ENCODE measurements around the gene MRPL12.

MRPL12 gene

DNA sequence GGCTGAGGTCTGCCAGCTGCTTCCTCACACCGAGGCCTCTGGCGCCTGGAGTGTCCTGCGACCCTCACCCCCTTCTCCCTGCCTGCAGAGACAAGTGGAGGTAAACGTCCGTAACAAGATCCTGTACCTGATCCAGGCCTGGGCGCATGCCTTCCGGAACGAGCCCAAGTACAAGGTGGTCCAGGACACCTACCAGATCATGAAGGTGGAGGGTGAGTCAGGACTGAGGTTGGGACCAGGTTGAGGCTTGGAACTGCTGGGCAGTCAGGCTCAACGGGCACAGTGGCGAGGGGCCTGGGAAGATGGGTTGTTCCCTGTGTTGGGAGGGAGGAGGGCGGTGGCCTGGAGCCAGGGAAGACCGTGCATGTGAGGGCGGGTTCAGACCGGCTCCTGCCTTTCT is 14.6 kb upstream of the MRPL12 start:
- TF ChIP-seq, protein P1, sequence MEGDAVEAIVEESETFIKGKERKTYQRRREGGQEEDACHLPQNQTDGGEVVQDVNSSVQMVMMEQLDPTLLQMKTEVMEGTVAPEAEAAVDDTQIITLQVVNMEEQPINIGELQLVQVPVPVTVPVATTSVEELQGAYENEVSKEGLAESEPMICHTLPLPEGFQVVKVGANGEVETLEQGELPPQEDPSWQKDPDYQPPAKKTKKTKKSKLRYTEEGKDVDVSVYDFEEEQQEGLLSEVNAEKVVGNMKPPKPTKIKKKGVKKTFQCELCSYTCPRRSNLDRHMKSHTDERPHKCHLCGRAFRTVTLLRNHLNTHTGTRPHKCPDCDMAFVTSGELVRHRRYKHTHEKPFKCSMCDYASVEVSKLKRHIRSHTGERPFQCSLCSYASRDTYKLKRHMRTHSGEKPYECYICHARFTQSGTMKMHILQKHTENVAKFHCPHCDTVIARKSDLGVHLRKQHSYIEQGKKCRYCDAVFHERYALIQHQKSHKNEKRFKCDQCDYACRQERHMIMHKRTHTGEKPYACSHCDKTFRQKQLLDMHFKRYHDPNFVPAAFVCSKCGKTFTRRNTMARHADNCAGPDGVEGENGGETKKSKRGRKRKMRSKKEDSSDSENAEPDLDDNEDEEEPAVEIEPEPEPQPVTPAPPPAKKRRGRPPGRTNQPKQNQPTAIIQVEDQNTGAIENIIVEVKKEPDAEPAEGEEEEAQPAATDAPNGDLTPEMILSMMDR (IDR thresholded peaks at IDR 0.05; ENCODE audit: insufficient read depth, low read length, missing control alignments), result no peak
- H3K4me3 ChIP-seq (ENCODE audit: low read depth, low read length), result no peak overlapping the region
- ChIA-PET POLR2A (no interaction called here), CTCF (no interaction called here)
- no peak for DNase-seq (ENCODE audit: low read depth, low spot score)

DNA sequence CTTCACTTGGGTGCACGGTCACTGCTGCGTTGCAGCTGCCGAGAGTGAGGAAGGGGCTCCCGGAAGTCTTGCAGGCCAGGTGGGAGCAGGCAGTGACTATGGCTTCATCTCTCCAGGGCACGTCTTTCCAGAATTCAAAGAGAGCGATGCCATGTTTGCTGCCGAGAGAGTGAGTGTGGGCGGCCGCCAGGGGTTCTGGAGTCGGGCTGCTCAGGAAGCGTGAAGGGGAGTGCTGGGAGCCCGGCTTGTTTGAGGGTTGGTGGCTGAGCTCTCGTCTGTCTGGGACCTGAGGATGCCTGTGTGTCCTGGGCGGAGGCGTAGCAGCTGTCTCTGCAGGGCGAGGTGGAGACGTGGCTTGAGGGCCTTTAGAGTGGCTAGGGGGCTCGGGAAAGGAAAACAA is 13.1 kb upstream of the MRPL12 start:
- POLR2A ChIA-PET, result no interaction called here
- CTCF ChIA-PET, result interaction anchor here (1.1 kb wide), 1 partner anchor 15 kb away, joined by 4 read pairs; no protein-coding TSS in a partner anchor
- no peak overlapping the region for H3K4me3 ChIP-seq (ENCODE audit: low read depth, low read length)
- TF ChIP-seq, protein P1 (IDR thresholded peaks at IDR 0.05; ENCODE audit: insufficient read depth, low read length, missing control alignments), result no peak
- DNase-seq (ENCODE audit: low read depth, low spot score), result no peak

DNA sequence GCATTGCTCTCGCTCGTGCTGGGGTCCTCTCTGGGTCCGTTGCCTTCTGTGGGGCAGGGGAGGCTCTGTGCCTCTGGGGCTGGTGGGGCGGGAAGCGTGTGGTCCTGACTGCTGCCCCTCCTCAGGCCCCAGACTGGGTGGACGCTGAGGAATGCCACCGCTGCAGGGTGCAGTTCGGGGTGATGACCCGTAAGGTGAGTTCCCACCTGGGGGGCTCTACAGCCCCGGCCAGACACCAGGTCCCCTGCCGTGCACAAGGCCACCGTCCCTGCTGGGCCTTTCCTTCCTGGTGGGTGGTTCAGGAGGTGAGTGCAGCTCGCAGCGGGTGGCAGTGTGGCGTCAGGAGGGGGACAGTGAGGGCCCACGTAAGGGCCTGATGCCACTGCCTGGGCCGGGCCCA is 12.6 kb upstream of the MRPL12 start:
- no peak for DNase-seq (ENCODE audit: low read depth, low spot score)
- ChIA-PET POLR2A (no interaction called here), CTCF (no interaction called here)
- no peak overlapping the region for H3K4me3 ChIP-seq (ENCODE audit: low read depth, low read length)
- TF ChIP-seq, protein P1 (IDR thresholded peaks at IDR 0.05; ENCODE audit: insufficient read depth, low read length, missing control alignments), result no peak

DNA sequence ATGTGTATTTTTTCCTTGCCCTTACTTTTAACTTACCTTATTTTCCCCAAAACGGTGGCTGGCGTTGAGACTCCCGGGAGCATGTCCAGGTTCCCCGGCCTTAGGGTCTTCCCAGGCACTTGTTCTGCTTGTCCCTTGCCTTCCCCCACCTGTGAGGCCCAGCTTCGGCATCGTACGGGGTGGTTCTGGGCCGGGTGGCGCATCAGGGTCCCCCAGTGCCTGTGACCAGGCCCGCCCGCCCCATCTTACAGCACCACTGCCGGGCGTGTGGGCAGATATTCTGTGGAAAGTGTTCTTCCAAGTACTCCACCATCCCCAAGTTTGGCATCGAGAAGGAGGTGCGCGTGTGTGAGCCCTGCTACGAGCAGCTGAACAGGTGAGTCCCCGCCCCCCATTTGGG is 12.0 kb upstream of the MRPL12 start:
- H3K4me3 ChIP-seq (ENCODE audit: low read depth, low read length), result no peak overlapping the region
- TF ChIP-seq, protein P1 (IDR thresholded peaks at IDR 0.05; ENCODE audit: insufficient read depth, low read length, missing control alignments), result no peak
- ChIA-PET POLR2A (no interaction called here), CTCF (no interaction called here)
- no peak for DNase-seq (ENCODE audit: low read depth, low spot score)

DNA sequence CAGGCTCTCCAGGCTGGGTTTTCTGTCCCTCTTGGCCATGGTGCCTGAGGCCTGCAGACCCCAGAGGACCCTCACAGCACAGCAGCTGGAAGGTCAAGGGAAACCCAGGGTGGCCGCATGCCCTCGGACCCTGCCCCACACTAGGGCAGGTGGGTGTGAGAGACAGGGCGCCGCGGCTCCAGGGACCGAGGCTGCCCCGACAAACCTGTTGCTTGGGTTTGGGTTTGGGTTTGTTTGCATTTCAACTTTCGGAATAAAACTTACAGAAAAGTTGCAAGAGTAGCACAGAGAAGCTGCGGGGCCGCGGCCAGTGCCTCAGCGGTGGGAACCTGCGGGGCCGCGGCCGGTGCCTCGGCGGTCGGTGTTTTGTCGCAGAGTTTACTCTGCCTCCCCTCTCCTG is 11.6 kb upstream of the MRPL12 start:
- H3K4me3 ChIP-seq (ENCODE audit: low read depth, low read length), result no peak overlapping the region
- no peak for DNase-seq (ENCODE audit: low read depth, low spot score)
- ChIA-PET POLR2A (no interaction called here), CTCF (no interaction called here)
- TF ChIP-seq, protein P1 (IDR thresholded peaks at IDR 0.05; ENCODE audit: insufficient read depth, low read length, missing control alignments), result no peak

DNA sequence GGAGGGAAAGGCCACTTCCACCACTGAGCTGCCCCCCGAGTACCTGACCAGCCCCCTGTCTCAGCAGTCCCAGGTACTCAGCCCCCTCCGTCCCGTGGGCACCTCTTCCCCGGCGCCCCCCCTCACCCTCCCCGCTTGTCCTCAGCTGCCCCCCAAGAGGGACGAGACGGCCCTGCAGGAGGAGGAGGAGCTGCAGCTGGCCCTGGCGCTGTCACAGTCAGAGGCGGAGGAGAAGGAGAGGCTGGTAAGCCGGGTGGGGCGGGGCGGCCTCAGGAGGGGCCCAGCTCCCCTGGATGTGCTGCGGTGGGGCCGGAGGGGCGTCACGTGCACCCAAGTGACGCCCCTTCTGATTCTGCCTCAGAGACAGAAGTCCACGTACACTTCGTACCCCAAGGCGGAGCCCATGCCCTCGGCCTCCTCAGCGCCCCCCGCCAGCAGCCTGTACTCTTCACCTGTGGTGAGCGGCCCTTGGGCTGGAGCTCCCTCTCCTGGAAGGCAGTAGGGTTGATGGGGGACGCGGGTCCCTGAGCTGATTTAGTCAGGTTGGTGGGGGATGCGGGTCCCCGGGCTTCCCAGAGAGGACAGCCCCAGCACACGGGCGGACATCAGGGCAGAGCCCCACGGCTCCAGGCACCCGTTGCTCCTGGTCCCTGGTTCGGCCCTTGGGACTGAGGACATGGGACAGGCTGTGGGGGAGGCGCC is 9.5 kb upstream of the MRPL12 start:
- TF ChIP-seq, protein P1 (IDR thresholded peaks at IDR 0.05; ENCODE audit: insufficient read depth, low read length, missing control alignments), result no peak
- H3K4me3 ChIP-seq (ENCODE audit: low read depth, low read length), result no peak overlapping the region
- POLR2A ChIA-PET, result interaction anchor here (1.2 to 1.5 kb wide), 3 partner anchors 9 to 10 kb away, joined by 5 to 6 read pairs (median 5); partner anchors contain the start of genes ARL16, HGS and MRPL12
- CTCF ChIA-PET, result interaction anchor here (0.9 to 1.2 kb wide), 2 partner anchors 9 to 34 kb away, joined by 3 read pairs; partner anchors contain the start of gene HGS
- no peak for DNase-seq (ENCODE audit: low read depth, low spot score)

Data from AG04449 (cell line).